ENCODE measurements around the gene PPM1F.
A peak's percentile ranks its signal among the peaks of the same experiment; 100 is the strongest.

Gene PPM1F

GRCh38 chr22:21977814-21978213 is 25.2 kb upstream of the PPM1F start:
- no peaks in the 10 kb centered on the region for H3K27me3 ChIP-seq
- DNase-seq, result no peak
- H3K36me3 ChIP-seq, result peaks cover 25% of the 10 kb centered on the region
- no peak for TF ChIP-seq CTCF (IDR thresholded peaks at IDR 0.05; ENCODE audit: low read depth, low read length)
- no peak overlapping the region for H3K4me3 ChIP-seq (ENCODE audit: low read depth, low read length)
- no peaks in the 10 kb centered on the region for H3K9me3 ChIP-seq
- no peaks in the 10 kb centered on the region for H3K4me1 ChIP-seq

- H3K9me3 ChIP-seq, result no peaks in the 10 kb centered on the region
- no peaks in the 10 kb centered on the region for H3K27me3 ChIP-seq
- H3K4me1 ChIP-seq, result no peaks in the 10 kb centered on the region
- no peak overlapping the region for H3K4me3 ChIP-seq (ENCODE audit: low read depth, low read length)
- peaks cover 44% of the 10 kb centered on the region for H3K36me3 ChIP-seq
- no peak for DNase-seq
- no peak for TF ChIP-seq CTCF (IDR thresholded peaks at IDR 0.05; ENCODE audit: low read depth, low read length)
These were observed 23.3 kb upstream of the PPM1F start for GRCh38 chr22:21975854-21976345.

- DNase-seq, result no peak
- peaks cover 50% of the 10 kb centered on the region for H3K36me3 ChIP-seq
- H3K4me1 ChIP-seq, result no peaks in the 10 kb centered on the region
- no peaks in the 10 kb centered on the region for H3K9me3 ChIP-seq
- TF ChIP-seq CTCF (IDR thresholded peaks at IDR 0.05; ENCODE audit: low read depth, low read length), result no peak
- H3K4me3 ChIP-seq (ENCODE audit: low read depth, low read length), result no peak overlapping the region
- no peaks in the 10 kb centered on the region for H3K27me3 ChIP-seq
These were observed 22.6 kb upstream of the PPM1F start for GRCh38 chr22:21975273-21975672.

GRCh38 chr22:21974058-21974649 is 21.5 kb upstream of the PPM1F start:
- H3K4me3 ChIP-seq (ENCODE audit: low read depth, low read length), result no peak overlapping the region
- TF ChIP-seq CTCF (IDR thresholded peaks at IDR 0.05; ENCODE audit: low read depth, low read length), result no peak
- DNase-seq, result no peak
- no peaks in the 10 kb centered on the region for H3K4me1 ChIP-seq
- no peaks in the 10 kb centered on the region for H3K9me3 ChIP-seq
- H3K36me3 ChIP-seq, result peaks cover 60% of the 10 kb centered on the region
- no peaks in the 10 kb centered on the region for H3K27me3 ChIP-seq

GRCh38 chr22:21972806-21973205 is 20.2 kb upstream of the PPM1F start:
- no peak for DNase-seq
- no peak for TF ChIP-seq CTCF (IDR thresholded peaks at IDR 0.05; ENCODE audit: low read depth, low read length)
- H3K9me3 ChIP-seq, result no peaks in the 10 kb centered on the region
- no peaks in the 10 kb centered on the region for H3K27me3 ChIP-seq
- H3K4me1 ChIP-seq, result no peaks in the 10 kb centered on the region
- peaks cover 69% of the 10 kb centered on the region for H3K36me3 ChIP-seq
- H3K4me3 ChIP-seq (ENCODE audit: low read depth, low read length), result no peak overlapping the region

- Histone ChIP-seq H3K27me3 (no peaks in the 10 kb centered on the region), H3K36me3 (peaks cover 74% of the 10 kb centered on the region), H3K4me3 (ENCODE audit: low read depth, low read length) (no peak overlapping the region), H3K4me1 (no peaks in the 10 kb centered on the region), H3K9me3 (no peaks in the 10 kb centered on the region)
- peak; percentile 69 for DNase-seq
- TF ChIP-seq CTCF (IDR thresholded peaks at IDR 0.05; ENCODE audit: low read depth, low read length), result peak; percentile 87
These were observed 19.7 kb upstream of the PPM1F start for GRCh38 chr22:21972293-21972779.

Data from BE2C (cell line).